ENCODE measurements around the gene CELF2. TPM values are rescaled to one million over a fixed set of nuclear protein-coding genes. Genes with fewer than 3 reads are reported as not detected.
A peak's percentile ranks its signal among the peaks of the same experiment; 100 is the strongest.

The CELF2 gene
- total RNA-seq, 6 donors from 2014 or later: 82.7 to 193 (median 120) TPM

- no peaks in the 10 kb centered on the region for H3K36me3 ChIP-seq
- TF ChIP-seq, protein P1, sequence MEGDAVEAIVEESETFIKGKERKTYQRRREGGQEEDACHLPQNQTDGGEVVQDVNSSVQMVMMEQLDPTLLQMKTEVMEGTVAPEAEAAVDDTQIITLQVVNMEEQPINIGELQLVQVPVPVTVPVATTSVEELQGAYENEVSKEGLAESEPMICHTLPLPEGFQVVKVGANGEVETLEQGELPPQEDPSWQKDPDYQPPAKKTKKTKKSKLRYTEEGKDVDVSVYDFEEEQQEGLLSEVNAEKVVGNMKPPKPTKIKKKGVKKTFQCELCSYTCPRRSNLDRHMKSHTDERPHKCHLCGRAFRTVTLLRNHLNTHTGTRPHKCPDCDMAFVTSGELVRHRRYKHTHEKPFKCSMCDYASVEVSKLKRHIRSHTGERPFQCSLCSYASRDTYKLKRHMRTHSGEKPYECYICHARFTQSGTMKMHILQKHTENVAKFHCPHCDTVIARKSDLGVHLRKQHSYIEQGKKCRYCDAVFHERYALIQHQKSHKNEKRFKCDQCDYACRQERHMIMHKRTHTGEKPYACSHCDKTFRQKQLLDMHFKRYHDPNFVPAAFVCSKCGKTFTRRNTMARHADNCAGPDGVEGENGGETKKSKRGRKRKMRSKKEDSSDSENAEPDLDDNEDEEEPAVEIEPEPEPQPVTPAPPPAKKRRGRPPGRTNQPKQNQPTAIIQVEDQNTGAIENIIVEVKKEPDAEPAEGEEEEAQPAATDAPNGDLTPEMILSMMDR (IDR thresholded peaks at IDR 0.05): no peak
- TF ChIP-seq POLR2A (IDR thresholded peaks at IDR 0.05): no peak
- no peak for TF ChIP-seq EP300 (IDR thresholded peaks at IDR 0.05)
- no peak for TF ChIP-seq POLR2AphosphoS5 (IDR thresholded peaks at IDR 0.05)
- DNase-seq (no peak), ATAC-seq (ENCODE audit: low FRiP score in 2 of 2) (no peak)
- no peaks in the 10 kb centered on the region for H3K27me3 ChIP-seq
- no peak overlapping the region for H3K4me3 ChIP-seq
- no peaks in the 10 kb centered on the region for H3K9me3 ChIP-seq
- WGBS, 2 donors: 89 to 92% methylated on average over 5 of the region's 5 CpGs
- no peak overlapping the region for H3K27ac ChIP-seq
- H3K4me1 ChIP-seq: no peaks in the 10 kb centered on the region
These were observed 15.2 kb upstream of the CELF2 start for GRCh38 chr10:11002485-11002884.

DNA sequence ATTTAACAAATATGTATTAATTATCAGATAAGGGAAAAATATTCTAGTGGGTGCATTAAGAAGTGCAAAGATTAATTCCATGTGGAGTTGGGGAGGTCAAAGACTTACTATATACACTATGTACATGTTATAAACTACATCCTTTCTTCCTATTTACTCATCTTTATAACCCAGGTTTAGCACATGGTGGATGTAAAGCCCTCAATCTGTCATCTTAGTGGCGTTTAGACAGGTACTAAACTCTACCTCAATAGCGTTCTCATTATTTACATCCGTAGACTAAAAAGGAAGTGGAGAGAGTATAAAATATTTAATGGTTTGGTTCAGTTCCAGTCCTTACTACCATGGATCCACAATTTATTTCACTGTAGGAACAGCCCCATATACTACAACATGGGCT is 14.8 kb upstream of the CELF2 start:
- no peak for ATAC-seq (ENCODE audit: low FRiP score in 2 of 2)
- Histone ChIP-seq H3K4me3 (no peak overlapping the region), H3K9me3 (no peaks in the 10 kb centered on the region), H3K36me3 (no peaks in the 10 kb centered on the region), H3K4me1 (no peaks in the 10 kb centered on the region), H3K27me3 (no peaks in the 10 kb centered on the region), H3K27ac (no peak overlapping the region)
- no peak for DNase-seq
- TF ChIP-seq POLR2AphosphoS5 (IDR thresholded peaks at IDR 0.05) (no peak), EP300 (IDR thresholded peaks at IDR 0.05) (no peak), POLR2A (IDR thresholded peaks at IDR 0.05) (no peak)
- TF ChIP-seq, protein P1 (IDR thresholded peaks at IDR 0.05): no peak
- 51 to 60% methylated on average over 3 of the region's 3 CpGs for WGBS, 2 donors

- TF ChIP-seq POLR2AphosphoS5 (IDR thresholded peaks at IDR 0.05) (no peak), EP300 (IDR thresholded peaks at IDR 0.05) (no peak), POLR2A (IDR thresholded peaks at IDR 0.05) (no peak)
- TF ChIP-seq, protein P1 (IDR thresholded peaks at IDR 0.05): no peak
- H3K36me3 ChIP-seq: no peaks in the 10 kb centered on the region
- ATAC-seq (ENCODE audit: low FRiP score in 2 of 2): peak in 1 of 2 donors; percentile 55
- 93% methylated on average over 4 of the region's 4 CpGs for WGBS, 2 donors
- no peak overlapping the region for H3K4me3 ChIP-seq
- H3K4me1 ChIP-seq: no peaks in the 10 kb centered on the region
- H3K27ac ChIP-seq: no peak overlapping the region
- no peaks in the 10 kb centered on the region for H3K9me3 ChIP-seq
- no peaks in the 10 kb centered on the region for H3K27me3 ChIP-seq
- no peak for DNase-seq
These were observed 14.0 kb upstream of the CELF2 start for GRCh38 chr10:11003679-11004078.

DNA sequence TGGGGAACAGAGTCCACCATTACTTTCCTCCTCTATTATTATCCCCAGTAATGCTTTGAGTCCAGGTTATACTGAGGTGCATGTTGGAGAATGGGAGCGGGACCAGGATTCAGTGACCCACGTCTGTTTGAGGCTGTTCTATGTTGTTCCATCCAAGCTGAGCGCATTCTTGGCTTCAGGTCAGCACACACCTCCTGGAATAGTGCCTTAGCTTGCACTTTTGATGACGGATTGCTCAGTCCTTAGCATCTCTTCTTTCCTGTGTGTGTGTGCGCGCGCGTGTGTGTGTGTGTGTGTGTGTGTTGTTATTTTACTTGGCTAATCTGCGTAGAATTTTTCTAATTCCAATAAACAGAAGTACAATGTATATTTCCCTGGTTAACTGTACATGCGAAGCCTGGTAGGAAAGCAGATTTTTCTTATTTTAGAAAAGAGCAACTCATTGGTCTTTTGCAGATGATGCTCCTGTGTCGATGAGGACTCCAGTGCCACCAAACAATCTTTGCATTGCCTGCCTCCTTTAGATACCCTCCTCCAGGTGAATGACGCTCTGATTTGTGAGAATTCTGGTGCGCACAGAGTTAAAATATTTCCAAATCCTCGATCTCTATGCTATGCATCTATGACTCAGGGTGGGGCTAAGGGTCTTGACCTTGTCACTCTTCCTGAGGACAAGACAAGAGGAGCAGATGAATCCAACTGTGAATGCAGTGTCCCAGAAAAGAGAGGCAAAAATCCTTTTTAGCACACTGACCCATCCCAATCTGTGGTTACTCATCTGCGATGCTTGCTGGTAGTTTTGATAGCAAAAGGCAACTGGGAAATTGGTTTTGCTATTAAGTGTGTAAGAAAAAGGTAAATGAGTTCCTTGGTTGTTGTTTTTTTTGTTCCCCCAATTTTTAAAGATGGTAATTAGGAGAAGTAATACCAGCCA is 13.3 kb upstream of the CELF2 start:
- ATAC-seq (ENCODE audit: low FRiP score in 2 of 2): peak; percentile 22 to 43
- TF ChIP-seq, protein P1 (IDR thresholded peaks at IDR 0.05): no peak
- TF ChIP-seq EP300 (IDR thresholded peaks at IDR 0.05): no peak
- no peak for TF ChIP-seq POLR2AphosphoS5 (IDR thresholded peaks at IDR 0.05)
- no peak for TF ChIP-seq POLR2A (IDR thresholded peaks at IDR 0.05)
- no peak for DNase-seq

More for the DNA sequence above, 13.3 kb upstream of the CELF2 start:
- H3K36me3 ChIP-seq: no peaks in the 10 kb centered on the region
- no peak overlapping the region for H3K4me3 ChIP-seq
- no peak overlapping the region for H3K27ac ChIP-seq
- WGBS, 2 donors: 88 to 90% methylated on average over 15 of the region's 15 CpGs
- H3K27me3 ChIP-seq: no peaks in the 10 kb centered on the region
- H3K4me1 ChIP-seq: no peaks in the 10 kb centered on the region
- H3K9me3 ChIP-seq: no peaks in the 10 kb centered on the region
